Kidney epithelial cell (primary cell): ENCODE results near the gene ITGB7. TPM values are rescaled to one million over a fixed set of nuclear protein-coding genes. Genes with fewer than 3 reads are reported as not detected.

ENCODE experiments used
- DNase-seq: peaks from one replicate; pipeline ENCODE4 v3.0.0-alpha.2; 2010; ENCODE audit warnings: low read depth
- H3K27me3 ChIP-seq: 2 replicates; pipeline ENCODE4 v1.6.0; 2011; ENCODE audit warnings: low read length; ENCODE audit not compliant: control insufficient read depth, insufficient read depth
- H3K36me3 ChIP-seq: 2 replicates; pipeline ENCODE4 v1.5.1; 2011; ENCODE audit warnings: low read length; ENCODE audit not compliant: control insufficient read depth, insufficient read depth
- H3K4me3 ChIP-seq: 2 replicates; pipeline ENCODE4 v1.5.1; 2011; ENCODE audit warnings: low read depth, mild to moderate bottlenecking, control low read depth, low read length
- total RNA-seq: library from RNA; depleted of rRNA; stranded (reverse); fragments of >200 nt; gene quantifications from 2 replicates; pipeline ENCODE4 v1.2.3, GENCODE V29; 2015
- TF ChIP-seq, protein P1 (sequence below): IDR thresholded peaks from 2 replicates; pipeline ENCODE4 v1.5.1; 2011; ENCODE audit warnings: mild to moderate bottlenecking, moderate library complexity, low read length, control low read depth, inconsistent platforms; ENCODE audit not compliant: insufficient read depth, poor library complexity, severe bottlenecking

Gene ITGB7
- total RNA-seq, 1 donor from 2014 or later: 1.6 TPM

DNA sequence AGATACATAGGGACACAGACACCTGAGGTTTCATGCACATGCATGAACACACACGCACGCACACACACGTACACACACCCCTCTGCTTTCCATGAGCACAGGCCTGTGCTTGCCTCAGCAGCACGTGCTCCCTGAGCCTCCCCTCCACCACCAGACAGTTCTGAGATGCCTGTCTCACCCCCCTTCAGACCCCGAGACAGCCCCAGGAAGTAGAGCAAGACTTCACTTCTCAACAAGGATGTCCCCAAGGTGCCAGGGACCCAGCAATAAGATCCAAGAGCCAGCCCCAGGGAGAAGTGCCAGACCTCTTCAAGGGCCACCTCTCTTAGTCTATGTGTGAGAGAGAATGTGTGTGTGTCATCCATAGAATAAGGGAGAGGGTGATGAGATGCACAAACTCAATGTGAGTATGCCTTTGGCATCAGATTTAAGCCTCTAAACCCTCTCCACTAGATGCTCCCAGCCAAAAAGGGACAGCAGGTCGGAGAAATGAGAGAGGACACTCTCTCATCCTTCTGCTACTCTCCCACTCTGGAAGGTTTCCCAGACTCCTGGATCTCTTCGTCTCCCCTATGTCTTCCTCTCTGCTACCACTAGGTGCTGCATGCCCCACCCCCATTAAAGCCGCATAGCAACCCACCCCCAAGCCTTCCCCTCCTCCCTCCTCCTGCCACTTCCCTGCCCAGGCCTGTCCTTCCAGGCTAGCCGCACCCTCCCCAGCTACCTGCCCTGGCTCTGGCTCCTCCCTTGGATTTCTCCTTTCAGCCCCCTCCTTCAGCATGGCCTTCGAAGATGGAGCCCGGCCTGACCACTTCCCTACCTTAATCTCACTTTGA, 17.2 kb upstream of the ITGB7 start:
- no peak overlapping the region for H3K4me3 ChIP-seq
- no peaks in the 10 kb centered on the region for H3K36me3 ChIP-seq
- TF ChIP-seq, protein P1, sequence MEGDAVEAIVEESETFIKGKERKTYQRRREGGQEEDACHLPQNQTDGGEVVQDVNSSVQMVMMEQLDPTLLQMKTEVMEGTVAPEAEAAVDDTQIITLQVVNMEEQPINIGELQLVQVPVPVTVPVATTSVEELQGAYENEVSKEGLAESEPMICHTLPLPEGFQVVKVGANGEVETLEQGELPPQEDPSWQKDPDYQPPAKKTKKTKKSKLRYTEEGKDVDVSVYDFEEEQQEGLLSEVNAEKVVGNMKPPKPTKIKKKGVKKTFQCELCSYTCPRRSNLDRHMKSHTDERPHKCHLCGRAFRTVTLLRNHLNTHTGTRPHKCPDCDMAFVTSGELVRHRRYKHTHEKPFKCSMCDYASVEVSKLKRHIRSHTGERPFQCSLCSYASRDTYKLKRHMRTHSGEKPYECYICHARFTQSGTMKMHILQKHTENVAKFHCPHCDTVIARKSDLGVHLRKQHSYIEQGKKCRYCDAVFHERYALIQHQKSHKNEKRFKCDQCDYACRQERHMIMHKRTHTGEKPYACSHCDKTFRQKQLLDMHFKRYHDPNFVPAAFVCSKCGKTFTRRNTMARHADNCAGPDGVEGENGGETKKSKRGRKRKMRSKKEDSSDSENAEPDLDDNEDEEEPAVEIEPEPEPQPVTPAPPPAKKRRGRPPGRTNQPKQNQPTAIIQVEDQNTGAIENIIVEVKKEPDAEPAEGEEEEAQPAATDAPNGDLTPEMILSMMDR: peak; percentile 32
- no peak for DNase-seq
- no peaks in the 10 kb centered on the region for H3K27me3 ChIP-seq

DNA sequence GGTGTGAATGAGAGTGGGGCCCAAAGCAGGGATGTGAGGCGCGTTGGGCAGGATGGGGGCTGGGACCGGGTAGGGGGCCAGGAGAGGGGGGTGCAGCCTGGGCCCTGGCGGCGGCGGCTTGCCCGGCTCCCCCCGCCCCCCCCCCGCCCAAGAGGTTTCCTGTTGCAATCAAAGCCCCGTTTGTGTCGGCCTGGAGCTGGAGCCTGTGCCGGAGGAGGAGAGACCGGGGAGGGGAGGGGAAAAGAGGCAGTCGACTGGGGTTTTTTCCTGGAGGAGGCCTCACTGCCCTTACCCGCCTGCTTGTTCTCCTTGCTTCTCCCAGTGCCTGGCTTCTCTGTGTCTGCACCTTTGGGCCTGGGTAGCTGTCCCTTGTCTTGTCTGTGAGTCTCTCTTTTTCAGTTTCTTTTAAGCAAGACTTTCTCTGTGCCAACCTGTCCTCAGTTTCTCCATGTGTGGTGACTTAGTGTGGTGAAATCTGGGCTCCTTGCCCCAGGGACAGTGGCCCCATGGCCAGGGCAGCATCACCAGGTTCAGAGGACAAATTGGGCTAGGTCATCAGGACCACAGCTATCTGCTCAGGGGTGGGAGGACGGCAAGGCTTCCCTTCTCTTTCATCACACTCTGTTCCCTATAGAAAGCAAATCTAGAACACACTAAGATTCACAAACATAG, 16.5 kb upstream of the ITGB7 start:
- TF ChIP-seq, protein P1: no peak
- Histone ChIP-seq H3K4me3 (no peak overlapping the region), H3K27me3 (no peaks in the 10 kb centered on the region), H3K36me3 (no peaks in the 10 kb centered on the region)
- DNase-seq: no peak

DNA sequence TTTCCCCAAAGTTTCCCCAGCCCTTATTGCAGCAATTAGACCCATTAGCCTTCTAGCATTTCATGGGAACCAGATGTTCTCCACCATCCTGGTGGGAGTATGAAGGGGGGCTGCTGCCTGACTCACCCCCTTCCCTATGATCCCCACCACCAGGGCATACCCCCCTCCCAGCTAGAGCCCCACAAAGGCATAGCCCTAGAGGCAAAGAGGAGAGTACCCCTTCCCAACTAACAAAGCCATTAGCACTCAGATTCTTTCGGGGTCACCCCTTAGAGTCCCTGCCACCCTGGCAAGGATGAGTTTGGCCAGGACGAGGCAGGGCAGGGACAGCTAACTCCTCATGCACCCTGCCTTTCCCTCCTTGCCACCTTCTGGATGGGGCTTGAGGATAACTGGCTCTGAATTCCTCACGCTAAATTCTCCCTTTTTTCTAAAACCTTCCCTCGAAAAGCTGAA, 15.8 kb upstream of the ITGB7 start:
- TF ChIP-seq, protein P1: no peak
- Histone ChIP-seq H3K4me3 (no peak overlapping the region), H3K36me3 (no peaks in the 10 kb centered on the region), H3K27me3 (no peaks in the 10 kb centered on the region)
- no peak for DNase-seq

- Histone ChIP-seq H3K36me3 (no peaks in the 10 kb centered on the region), H3K27me3 (no peaks in the 10 kb centered on the region), H3K4me3 (peak overlapping the region; percentile 23)
- TF ChIP-seq, protein P1: no peak
- no peak for DNase-seq
Observed at GRCh38 chr12:53222170-53222721, 15.2 kb upstream of the ITGB7 start.

GRCh38 chr12:53221203-53222080, 14.4 kb upstream of the ITGB7 start:
- DNase-seq: no peak
- TF ChIP-seq, protein P1: peak; percentile 24
- no peaks in the 10 kb centered on the region for H3K27me3 ChIP-seq
- H3K4me3 ChIP-seq: peak overlapping the region; percentile 32
- H3K36me3 ChIP-seq: no peaks in the 10 kb centered on the region
